Nephron progenitor cell (in vitro differentiated cells): ENCODE measurements around the gene AHI1.

Experiments
- DNase-seq: peaks from one replicate; pipeline ENCODE4 v3.0.0; 2021
- H3K27ac Mint-ChIP-seq: 2 replicates; pipeline ENCODE4 v1.8.0; 2021; ENCODE audit warnings: mild to moderate bottlenecking, moderate library complexity, mixed read lengths
- H3K27me3 Mint-ChIP-seq: 2 replicates; pipeline ENCODE4 v1.8.0; 2021; ENCODE audit warnings: mild to moderate bottlenecking, low read depth, mixed read lengths; ENCODE audit not compliant: poor library complexity
- H3K36me3 Mint-ChIP-seq: 2 replicates; pipeline ENCODE4 v1.8.0; 2021; ENCODE audit warnings: low read depth, mixed read lengths
- H3K4me1 Mint-ChIP-seq: 2 replicates; pipeline ENCODE4 v1.8.0; 2021; ENCODE audit warnings: mixed read lengths
- H3K4me3 Mint-ChIP-seq: 2 replicates; pipeline ENCODE4 v1.8.0; 2021; ENCODE audit warnings: mild to moderate bottlenecking, moderate library complexity, mixed read lengths
- H3K9me3 Mint-ChIP-seq: 2 replicates; pipeline ENCODE4 v1.8.0; 2021; ENCODE audit warnings: mild to moderate bottlenecking, moderate library complexity, mixed read lengths
- CTCF ChIP-seq: fragments of 200-600 bp; sonication (generic); IDR thresholded peaks from 2 replicates; pipeline ENCODE4 v1.5.0; 2021; ENCODE audit warnings: antibody characterized with exemption

The AHI1 gene

GRCh38 chr6:135519348-135519747 lies 21.8 kb upstream of the AHI1 start:
- no peak for TF ChIP-seq CTCF

DNA sequence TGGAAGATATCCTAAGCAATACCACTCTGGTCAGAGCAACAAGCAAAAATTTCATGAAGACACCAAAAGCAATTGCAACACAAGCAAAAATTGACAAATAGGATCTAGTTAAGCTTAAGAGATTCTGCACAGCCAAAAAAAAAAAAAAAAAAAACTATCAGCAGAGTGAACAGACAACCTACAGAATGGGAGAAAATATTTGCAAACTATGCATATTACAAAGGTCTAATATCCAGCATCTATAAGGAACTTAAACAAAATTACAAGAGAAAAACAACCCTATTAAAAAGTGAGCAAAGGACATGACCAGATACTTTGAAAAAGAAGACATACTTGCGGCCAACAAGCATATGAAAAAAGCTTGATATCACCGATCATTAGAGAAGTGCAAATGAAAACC lies 20.0 kb upstream of the AHI1 start:
- Mint-ChIP-seq H3K4me3 (no peak overlapping the region), H3K27ac (no peak overlapping the region)

More at GRCh38 chr6:135519348-135519747, 21.8 kb upstream of the AHI1 start:
- Mint-ChIP-seq H3K9me3 (peaks cover 17% of the 10 kb centered on the region), H3K4me1 (no peaks in the 10 kb centered on the region), H3K27ac (no peak overlapping the region), H3K4me3 (no peak overlapping the region), H3K27me3 (peaks cover 6% of the 10 kb centered on the region), H3K36me3 (peaks cover 10% of the 10 kb centered on the region)
- no peak for DNase-seq

DNA sequence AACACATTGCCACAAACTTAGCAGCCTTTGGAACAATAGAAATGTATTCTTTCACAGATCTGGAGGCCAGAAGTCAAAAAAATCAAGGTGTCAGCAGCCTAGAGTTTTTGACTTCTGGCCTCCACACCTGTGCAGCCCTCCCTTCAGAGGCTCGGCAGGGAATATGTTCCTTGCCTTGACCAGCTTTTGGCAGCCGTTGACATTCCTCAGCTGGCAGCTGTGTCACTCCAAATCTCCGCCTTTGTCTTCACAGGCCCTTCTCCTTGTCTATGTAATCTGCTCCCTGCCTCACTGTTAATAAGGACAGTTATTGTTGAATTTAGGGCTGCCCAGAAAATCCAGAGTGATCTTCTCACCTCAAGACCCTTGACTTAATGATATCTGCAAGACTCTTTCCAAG lies 17.2 kb upstream of the AHI1 start:
- no peaks in the 10 kb centered on the region for H3K4me1 Mint-ChIP-seq
- peaks cover 10% of the 10 kb centered on the region for H3K36me3 Mint-ChIP-seq
- peaks cover 5% of the 10 kb centered on the region for H3K27me3 Mint-ChIP-seq
- DNase-seq, result no peak
- peaks cover 23% of the 10 kb centered on the region for H3K9me3 Mint-ChIP-seq
- no peak for TF ChIP-seq CTCF
- H3K4me3 Mint-ChIP-seq, result no peak overlapping the region
- no peak overlapping the region for H3K27ac Mint-ChIP-seq

More for the DNA sequence above, 20.0 kb upstream of the AHI1 start:
- peaks cover 10% of the 10 kb centered on the region for H3K36me3 Mint-ChIP-seq
- peaks cover 17% of the 10 kb centered on the region for H3K9me3 Mint-ChIP-seq
- peaks cover 6% of the 10 kb centered on the region for H3K27me3 Mint-ChIP-seq
- H3K4me1 Mint-ChIP-seq, result no peaks in the 10 kb centered on the region
- no peak for TF ChIP-seq CTCF
- DNase-seq, result no peak

DNA sequence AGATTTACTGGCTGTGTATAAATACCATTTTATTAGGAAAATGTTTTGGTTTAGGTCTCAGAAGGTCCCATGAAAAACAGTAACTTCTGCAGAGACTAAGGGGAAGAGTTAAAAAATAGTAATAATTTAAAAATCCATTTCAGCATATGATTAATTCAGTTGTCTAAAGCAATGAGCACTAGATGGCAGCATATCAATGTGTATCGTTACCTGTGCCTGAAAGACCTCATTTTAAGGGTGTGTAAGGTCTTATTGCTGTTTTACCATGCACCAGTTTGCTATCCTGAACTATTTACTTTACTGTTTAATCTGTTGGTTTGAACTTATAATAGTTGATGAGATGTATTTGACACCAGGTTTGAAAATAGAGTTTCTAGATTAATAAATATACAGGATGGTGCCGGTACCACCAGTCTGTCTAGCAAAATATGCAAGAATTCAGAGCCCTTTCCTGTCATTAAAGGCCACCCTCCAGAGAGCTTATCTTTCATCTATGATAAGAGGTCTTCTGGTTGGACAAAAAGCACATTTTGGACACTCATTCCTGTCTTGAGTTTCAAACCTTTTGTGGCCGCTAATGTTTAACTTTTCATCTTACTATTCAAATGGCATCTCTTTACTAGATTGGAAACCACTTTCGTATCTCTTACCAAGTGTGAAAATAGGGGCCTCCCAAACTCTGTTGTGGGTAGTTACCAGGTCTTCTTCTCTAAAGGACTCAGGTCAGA lies 8.9 kb upstream of the AHI1 start:
- Mint-ChIP-seq H3K36me3 (no peaks in the 10 kb centered on the region), H3K4me3 (no peak overlapping the region), H3K4me1 (peaks cover 14% of the 10 kb centered on the region), H3K27me3 (peaks cover 2% of the 10 kb centered on the region), H3K9me3 (no peaks in the 10 kb centered on the region), H3K27ac (no peak overlapping the region)
- no peak for TF ChIP-seq CTCF
- no peak for DNase-seq

DNA sequence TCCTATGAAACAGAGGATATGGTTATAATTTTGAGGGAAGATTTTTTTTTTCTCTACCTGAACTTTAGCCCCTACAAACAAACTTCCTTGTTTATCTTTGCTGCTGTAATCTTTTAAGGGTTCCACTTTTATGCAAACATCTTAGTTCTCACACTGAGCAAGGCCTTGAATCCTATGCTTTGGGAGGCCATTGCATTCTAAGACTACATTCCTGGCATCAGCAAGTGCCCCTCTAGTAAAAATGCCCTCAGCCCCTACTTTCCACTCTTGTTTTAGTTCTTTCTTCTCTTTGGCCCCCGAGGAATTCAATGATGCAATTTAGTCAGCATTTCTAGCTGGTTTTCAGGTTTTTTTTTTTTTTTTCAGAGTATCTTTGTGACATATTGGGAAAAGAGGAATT lies 8.1 kb upstream of the AHI1 start:
- Mint-ChIP-seq H3K9me3 (no peaks in the 10 kb centered on the region), H3K4me1 (peaks cover 14% of the 10 kb centered on the region), H3K36me3 (no peaks in the 10 kb centered on the region), H3K27ac (peak overlapping the region; percentile 55), H3K4me3 (no peak overlapping the region), H3K27me3 (no peaks in the 10 kb centered on the region)
- DNase-seq, result no peak
- TF ChIP-seq CTCF, result no peak

- Mint-ChIP-seq H3K4me1 (peaks cover 14% of the 10 kb centered on the region), H3K4me3 (no peak overlapping the region), H3K27ac (no peak overlapping the region), H3K27me3 (no peaks in the 10 kb centered on the region), H3K36me3 (no peaks in the 10 kb centered on the region), H3K9me3 (no peaks in the 10 kb centered on the region)
- TF ChIP-seq CTCF, result no peak
- DNase-seq, result no peak
Measured at GRCh38 chr6:135505222-135505621, 7.7 kb upstream of the AHI1 start.
